PC-3 (cell line): Measurements from ENCODE around the gene CFL1. TPM values are rescaled to one million over a fixed set of nuclear protein-coding genes. Genes with fewer than 3 reads are reported as not detected.

ENCODE experiments used
- ATAC-seq: fragments of 200-7000 bp; cut with Tn5 transposase; 2 replicates; pipeline ENCODE4 v1.9.1; 2020; ENCODE audit warnings: mild to moderate bottlenecking, moderate library complexity
- BruUV-seq: library from RNA; stranded (reverse); fragments of 400-500 nt; replicated peaks from 2 replicates; lab custom pipeline; 2021; lab: Mats Ljungman, UMichigan
- CTCF ChIA-PET: fragments of 300-600 bp; sonication (Branson Sonifier 250); formaldehyde crosslinking; loops from one replicate; lab custom pipeline; 2022; ENCODE audit warnings: antibody characterized with exemption; lab: Charles Lee
- POLR2A ChIA-PET: fragments of 300-600 bp; sonication (Branson Sonifier 250); formaldehyde crosslinking; loops from one replicate; lab custom pipeline; 2022; ENCODE audit warnings: antibody characterized with exemption; ENCODE audit not compliant: unreplicated experiment; lab: Charles Lee
- DNase-seq: peaks from one replicate; pipeline ENCODE4 v3.0.0-alpha.2; 2015
- H2AFZ ChIP-seq: fragments of 300-600 bp; sonication (generic); 2 replicates; pipeline ENCODE4 v1.6.0; 2016; ENCODE audit warnings: antibody characterized with exemption, low read length
- H3F3A ChIP-seq: fragments of 300-600 bp; sonication (generic); one replicate; pipeline ENCODE4 v1.6.0; 2017; ENCODE audit warnings: antibody characterized with exemption, low read length, control low read depth, mild to moderate bottlenecking; ENCODE audit not compliant: unreplicated experiment
- H3K27ac ChIP-seq: fragments of 300-600 bp; sonication (generic); 2 replicates; pipeline ENCODE4 v1.5.1; 2016; ENCODE audit warnings: mild to moderate bottlenecking, low read length
- H3K27me3 ChIP-seq: fragments of 300-600 bp; sonication (generic); 2 replicates; pipeline ENCODE4 v1.6.1; 2016; ENCODE audit warnings: low read length, mixed read lengths
- H3K36me3 ChIP-seq: fragments of 300-600 bp; sonication (generic); 2 replicates; pipeline ENCODE4 v1.6.1; 2016; ENCODE audit warnings: low read depth, mixed run types, low read length, mixed read lengths
- H3K4me1 ChIP-seq: fragments of 300-600 bp; sonication (generic); 2 replicates; pipeline ENCODE4 v1.5.1; 2016; ENCODE audit warnings: low read length; ENCODE audit not compliant: insufficient read depth
- H3K4me2 ChIP-seq: fragments of 300-600 bp; sonication (generic); 2 replicates; pipeline ENCODE4 v1.6.0; 2016; ENCODE audit warnings: low read length
- H3K4me3 ChIP-seq: fragments of 300-600 bp; sonication (generic); 2 replicates; pipeline ENCODE4 v1.5.1; 2016; ENCODE audit warnings: mild to moderate bottlenecking, low read length, mixed read lengths
- H3K79me2 ChIP-seq: fragments of 300-600 bp; sonication (generic); 2 replicates; pipeline ENCODE4 v1.6.1; 2017; ENCODE audit warnings: low read length, mixed read lengths
- H3K9ac ChIP-seq: fragments of 300-600 bp; sonication (generic); 2 replicates; pipeline ENCODE4 v1.6.0; 2016; ENCODE audit warnings: mild to moderate bottlenecking, low read length
- H3K9me2 ChIP-seq: fragments of 300-600 bp; sonication (generic); replicated peaks from 2 replicates; pipeline ENCODE4 v1.6.1; 2016; ENCODE audit warnings: mixed run types, low read length, mixed read lengths
- H3K9me3 ChIP-seq: fragments of 300-600 bp; sonication (generic); 2 replicates; pipeline ENCODE4 v1.6.1; 2016; ENCODE audit warnings: low read length, mixed read lengths
- H4K20me1 ChIP-seq: fragments of 300-600 bp; sonication (generic); 2 replicates; pipeline ENCODE4 v1.6.1; 2016; ENCODE audit warnings: low read length, mixed read lengths
- EZH2 ChIP-seq: fragments of 300-600 bp; sonication (generic); IDR thresholded peaks from one replicate; pipeline ENCODE4 v1.6.1; 2017; ENCODE audit warnings: antibody characterized with exemption, mild to moderate bottlenecking, low read length; ENCODE audit not compliant: unreplicated experiment
- EZH2phosphoT487 ChIP-seq: fragments of 300-600 bp; sonication (generic); IDR thresholded peaks from 2 replicates; pipeline ENCODE4 v1.6.1; 2018; ENCODE audit warnings: mild to moderate bottlenecking, antibody characterized with exemption, low read length, borderline replicate concordance
- intact Hi-C: fragments of 100-400 bp; cut with micrococcal nuclease; formaldehyde crosslinking; loops from 2 replicates; pipeline ENCODE4 v1.9.0; 2023
- total RNA-seq: library from RNA; depleted of rRNA; stranded (reverse); fragments of >200 nt; gene quantifications from 2 replicates; pipeline ENCODE4 v1.2.3, GENCODE V29; 2014
- TF ChIP-seq, protein P1 (sequence below): fragments of 300-600 bp; sonication (generic); conservative IDR thresholded peaks from 2 replicates; pipeline ENCODE4 v1.5.1; 2017; ENCODE audit warnings: antibody characterized with exemption, low read depth, mild to moderate bottlenecking, low read length

The CFL1 gene
- total RNA-seq, 1 experiment from 2014 or later = 2,710 TPM

DNA sequence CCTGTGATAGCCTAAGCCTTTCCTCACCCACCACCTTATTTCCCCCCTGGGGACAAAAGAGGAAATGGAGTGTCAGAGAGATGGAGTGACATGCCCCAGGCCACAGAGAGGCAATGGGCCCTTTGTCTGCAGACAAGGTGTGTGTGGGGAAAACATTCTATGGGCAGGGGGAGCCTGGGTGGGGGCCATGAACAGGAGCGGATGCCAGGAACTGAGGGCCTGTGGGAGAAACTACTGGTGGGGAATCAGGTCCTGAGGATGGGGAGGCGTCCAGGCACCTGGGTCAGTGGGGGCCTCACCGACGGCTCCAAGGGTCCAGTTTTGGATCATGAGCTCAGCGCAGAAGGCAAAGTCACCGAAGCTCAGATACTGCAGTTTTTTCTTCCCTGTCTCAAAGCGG is 27.3 kb upstream of the CFL1 start:
- Histone ChIP-seq H3K4me2 (no peak overlapping the region), H3K4me3 (no peak overlapping the region), H3K27me3 (no peaks in the 10 kb centered on the region), H3K9me3 (no peaks in the 10 kb centered on the region), H3F3A (peaks cover 7% of the 10 kb centered on the region), H2AFZ (no peak overlapping the region), H3K9ac (no peak overlapping the region), H3K36me3 (peaks cover 37% of the 10 kb centered on the region), H3K4me1 (peaks cover 30% of the 10 kb centered on the region), H4K20me1 (no peaks in the 10 kb centered on the region), H3K79me2 (peaks cover 36% of the 10 kb centered on the region), H3K9me2 (no peaks in the 10 kb centered on the region), H3K27ac (no peak overlapping the region)
- TF ChIP-seq EZH2 = no peak
- TF ChIP-seq, protein P1, sequence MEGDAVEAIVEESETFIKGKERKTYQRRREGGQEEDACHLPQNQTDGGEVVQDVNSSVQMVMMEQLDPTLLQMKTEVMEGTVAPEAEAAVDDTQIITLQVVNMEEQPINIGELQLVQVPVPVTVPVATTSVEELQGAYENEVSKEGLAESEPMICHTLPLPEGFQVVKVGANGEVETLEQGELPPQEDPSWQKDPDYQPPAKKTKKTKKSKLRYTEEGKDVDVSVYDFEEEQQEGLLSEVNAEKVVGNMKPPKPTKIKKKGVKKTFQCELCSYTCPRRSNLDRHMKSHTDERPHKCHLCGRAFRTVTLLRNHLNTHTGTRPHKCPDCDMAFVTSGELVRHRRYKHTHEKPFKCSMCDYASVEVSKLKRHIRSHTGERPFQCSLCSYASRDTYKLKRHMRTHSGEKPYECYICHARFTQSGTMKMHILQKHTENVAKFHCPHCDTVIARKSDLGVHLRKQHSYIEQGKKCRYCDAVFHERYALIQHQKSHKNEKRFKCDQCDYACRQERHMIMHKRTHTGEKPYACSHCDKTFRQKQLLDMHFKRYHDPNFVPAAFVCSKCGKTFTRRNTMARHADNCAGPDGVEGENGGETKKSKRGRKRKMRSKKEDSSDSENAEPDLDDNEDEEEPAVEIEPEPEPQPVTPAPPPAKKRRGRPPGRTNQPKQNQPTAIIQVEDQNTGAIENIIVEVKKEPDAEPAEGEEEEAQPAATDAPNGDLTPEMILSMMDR = no peak
- TF ChIP-seq EZH2phosphoT487 = no peak
- ATAC-seq = no peak
- DNase-seq = no peak
- ChIA-PET CTCF (interaction anchor here (0.5 to 2.0 kb wide), 9 partner anchors 16 to 384 kb away, joined by 3 to 14 read pairs (median 5); partner anchors contain the start of gene MUS81), POLR2A (interaction anchor here (0.6 kb wide), 1 partner anchor 27 kb away, joined by 4 read pairs; no protein-coding TSS in a partner anchor)
- intact Hi-C loops = no loop called here
- no TSS peak for BruUV-seq

DNA sequence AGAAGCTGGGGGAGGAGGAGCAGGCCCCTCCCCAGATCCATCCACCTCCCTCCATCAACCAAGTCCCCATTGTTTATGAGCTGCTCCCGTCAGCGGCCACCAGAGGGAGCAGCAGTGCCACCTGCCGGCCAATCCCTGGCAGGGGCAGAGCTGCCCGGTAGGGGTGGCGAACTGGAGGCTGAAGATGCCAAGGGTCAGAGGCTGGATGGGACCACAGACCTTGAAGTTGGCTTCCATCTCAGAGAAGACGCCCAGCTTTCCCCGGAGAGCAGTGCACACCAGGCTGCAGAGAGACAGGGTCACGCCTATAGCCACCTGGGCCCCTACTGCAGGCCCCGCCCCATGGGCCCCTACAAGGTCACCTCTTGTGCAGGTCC is 26.7 kb upstream of the CFL1 start:
- H3K79me2 ChIP-seq = peaks cover 36% of the 10 kb centered on the region
- no peaks in the 10 kb centered on the region for H3K27me3 ChIP-seq
- DNase-seq (peak; percentile 89), ATAC-seq (peak; percentile 8)
- peaks cover 2% of the 10 kb centered on the region for H3F3A ChIP-seq
- intact Hi-C loops = loop anchor here (1.0 kb wide), 1 partner anchor 105 kb away; no protein-coding TSS in a partner anchor
- H3K9me3 ChIP-seq = no peaks in the 10 kb centered on the region
- H2AFZ ChIP-seq = no peak overlapping the region
- H3K36me3 ChIP-seq = peaks cover 37% of the 10 kb centered on the region
- H3K4me3 ChIP-seq = no peak overlapping the region
- no TSS peak for BruUV-seq
- no peak overlapping the region for H3K9ac ChIP-seq
- no peaks in the 10 kb centered on the region for H4K20me1 ChIP-seq
- H3K4me1 ChIP-seq = peaks cover 25% of the 10 kb centered on the region
- H3K27ac ChIP-seq = no peak overlapping the region
- POLR2A ChIA-PET = interaction anchor here (0.6 kb wide), 1 partner anchor 26 kb away, joined by 4 read pairs; no protein-coding TSS in a partner anchor
- no peak overlapping the region for H3K4me2 ChIP-seq
- TF ChIP-seq EZH2 (no peak), EZH2phosphoT487 (no peak)
- TF ChIP-seq, protein P1 = peak; percentile 100
- H3K9me2 ChIP-seq = no peaks in the 10 kb centered on the region
- CTCF ChIA-PET = interaction anchor here (0.5 to 2.0 kb wide), 8 partner anchors 17 to 385 kb away, joined by 3 to 14 read pairs (median 6); partner anchors contain the start of gene MUS81
